Transverse colon (tissue), 4 donors: ENCODE results near the gene GSC. TPM values are rescaled to one million over a fixed set of nuclear protein-coding genes. Genes with fewer than 3 reads are reported as not detected.
"Not testable (repeated sequence)": the region's sequence is repeated elsewhere in the genome, so short reads cannot be mapped to it uniquely, and the experiment has no call there.

Experiments
- DNase-seq: peaks from one replicate; pipeline ENCODE4 v3.0.0-alpha.2; 2019
- H3K27ac ChIP-seq, 4 donors: fragments of 200-600 bp; sonication (generic); 2 replicates each; pipeline ENCODE4 v1.5.1; 2016 to 2018; ENCODE audit warnings: inconsistent platforms in 4 of 4
- H3K27me3 ChIP-seq: fragments of 200-600 bp; sonication (generic); 2 replicates; pipeline ENCODE4 v1.5.1; 2017; ENCODE audit warnings: inconsistent platforms
- H3K36me3 ChIP-seq, 4 donors: fragments of 200-600 bp; sonication (generic); 2 replicates each; pipeline ENCODE4 v1.5.1; 2017 to 2019; ENCODE audit warnings: inconsistent platforms in 4 of 4
- H3K4me1 ChIP-seq, 4 donors: fragments of 200-600 bp; sonication (generic); 2 replicates each; pipeline ENCODE4 v1.5.1; 2017 to 2020; ENCODE audit warnings: inconsistent platforms in 4 of 4
- H3K4me3 ChIP-seq, 4 donors: fragments of 200-600 bp; sonication (generic); 1 replicate in 1 of 4; 2 replicates in 3 of 4; pipeline versions ENCODE4 v1.5.1 to v1.6.1; 2017 to 2019; ENCODE audit warnings: inconsistent platforms in 4 of 4
- H3K9me3 ChIP-seq, 2 donors: fragments of 200-600 bp; sonication (generic); 2 replicates each; pipeline ENCODE4 v1.5.1; 2017 to 2019; ENCODE audit warnings: inconsistent platforms in 2 of 2
- CTCF ChIP-seq, 5 experiments: fragments of 200-600 bp in 3 of 5; fragments of 450-650 bp in 2 of 5; sonication (generic) in 3 of 5; IDR thresholded peaks; 1 replicate in 2 of 5; 2 replicates in 3 of 5; pipeline ENCODE4 v1.5.1; 2016 to 2017; ENCODE audit warnings: antibody characterized with exemption in 5 of 5, inconsistent platforms in 3 of 5, mild to moderate bottlenecking in 2 of 5, moderate library complexity in 1 of 5
- EP300 ChIP-seq: sonication (generic); formaldehyde crosslinking; IDR thresholded peaks from one replicate; pipeline ENCODE4 v1.6.1; 2017; ENCODE audit warnings: antibody characterized with exemption, low read depth
- POLR2A ChIP-seq: fragments of 450-650 bp; IDR thresholded peaks from one replicate; pipeline ENCODE4 v1.6.1; 2016; ENCODE audit warnings: antibody characterized with exemption, mild to moderate bottlenecking, moderate library complexity
- POLR2AphosphoS5 ChIP-seq, 3 donors: sonication (generic); formaldehyde crosslinking; IDR thresholded peaks; one replicate each; pipeline ENCODE4 v1.6.1; 2016; ENCODE audit warnings: antibody characterized with exemption in 3 of 3
- WGBS, 2 donors: methylation state at CpG; one replicate each; pipeline ENCODE4 v1.1.5; 2018; ENCODE audit warnings: low coverage in 1 of 2; 5-methylcytosine and 5-hydroxymethylcytosine counted together
- in situ Hi-C, 4 donors: fragments of 200-750 bp; cut with MboI; loops; one replicate each; pipeline versions ENCODE4 v1.15.0 to v1.15.1; 2017; ENCODE audit warnings: low sequenced_read_pairs in 3 of 4, low pct_ligation_motif_present in 1 of 4, low pct_unique_long_range_greater_than_20kb in 1 of 4
- intact Hi-C: fragments of 100-400 bp; cut with DNase I; formaldehyde crosslinking; loops from one replicate; pipeline ENCODE4 v1.15.1; 2023; ENCODE audit warnings: low total_unique reads
- total RNA-seq, 4 donors: library from RNA; depleted of rRNA; stranded (reverse); fragments of >200 nt; gene quantifications; one replicate each; pipeline ENCODE4 v1.1.0, GENCODE V29; 2016

Gene GSC
- total RNA-seq, 4 donors from 2014 or later, result 0.32 TPM; not detected in 3

- H3K27ac ChIP-seq, result no peak overlapping the region
- H3K9me3 ChIP-seq, result no peaks in the 10 kb centered on the region
- intact Hi-C loops, result no loop called here
- no peaks in the 10 kb centered on the region for H3K27me3 ChIP-seq
- no peak for TF ChIP-seq POLR2AphosphoS5 (IDR thresholded peaks at IDR 0.05)
- no peak for TF ChIP-seq POLR2A
- TF ChIP-seq CTCF (IDR thresholded peaks at IDR 0.05), result no peak
- TF ChIP-seq EP300, result no peak
- in situ Hi-C loops, result no loop called here
- DNase-seq, result no peak
- no peak overlapping the region for H3K4me3 ChIP-seq
- whole genome bisulfite sequencing, 2 donors, result 52% methylated on average over 3 of the region's 3 CpGs
- H3K4me1 ChIP-seq, result no peaks in the 10 kb centered on the region
- H3K36me3 ChIP-seq, result no peaks in the 10 kb centered on the region
Observed at GRCh38 chr14:94728950-94729349, 41.0 kb downstream of the GSC start.

- H3K36me3 ChIP-seq, H3K4me1 ChIP-seq, H3K27ac ChIP-seq, H3K27me3 ChIP-seq, H3K9me3 ChIP-seq, in situ Hi-C loops, H3K4me3 ChIP-seq, DNase-seq, intact Hi-C loops: not testable (repeated sequence)
- 95 to 100% methylated on average over 1 to 5 of the region's 5 CpGs for WGBS, 2 donors
Observed at GRCh38 chr14:94728440-94728839, 41.5 kb downstream of the GSC start.

GRCh38 chr14:94726649-94727048 lies 43.3 kb downstream of the GSC start:
- intact Hi-C loops, H3K36me3 ChIP-seq, in situ Hi-C loops, H3K4me1 ChIP-seq, H3K9me3 ChIP-seq, H3K27me3 ChIP-seq, DNase-seq, H3K4me3 ChIP-seq, H3K27ac ChIP-seq: not testable (repeated sequence)
- WGBS, 2 donors, result 95% methylated on average over 8 of the region's 8 CpGs; no CpG with 5 or more reads in 1 of the 2 donors

GRCh38 chr14:94724993-94725392 lies 44.9 kb downstream of the GSC start:
- in situ Hi-C loops, result no loop called here
- H3K27me3 ChIP-seq, result no peaks in the 10 kb centered on the region
- H3K4me3 ChIP-seq, result no peak overlapping the region
- no peaks in the 10 kb centered on the region for H3K9me3 ChIP-seq
- intact Hi-C loops, result no loop called here
- no peak for DNase-seq
- no peaks in the 10 kb centered on the region for H3K4me1 ChIP-seq
- TF ChIP-seq POLR2AphosphoS5 (IDR thresholded peaks at IDR 0.05) (no peak), POLR2A (no peak), EP300 (no peak), CTCF (IDR thresholded peaks at IDR 0.05) (no peak)
- H3K36me3 ChIP-seq, result no peaks in the 10 kb centered on the region
- H3K27ac ChIP-seq, result no peak overlapping the region
- 64 to 81% methylated on average over 2 of the region's 2 CpGs for whole genome bisulfite sequencing, 2 donors

GRCh38 chr14:94722397-94722796 lies 47.5 kb downstream of the GSC start:
- Histone ChIP-seq H3K36me3 (no peaks in the 10 kb centered on the region), H3K9me3 (no peaks in the 10 kb centered on the region), H3K4me1 (no peaks in the 10 kb centered on the region), H3K27me3 (no peaks in the 10 kb centered on the region), H3K27ac (no peak overlapping the region), H3K4me3 (no peak overlapping the region)
- TF ChIP-seq CTCF (IDR thresholded peaks at IDR 0.05) (no peak), POLR2A (no peak), POLR2AphosphoS5 (IDR thresholded peaks at IDR 0.05) (no peak)
- 54 to 82% methylated on average over 4 of the region's 4 CpGs for WGBS, 2 donors
- no peak for DNase-seq
- intact Hi-C loops (no loop called here), in situ Hi-C loops (no loop called here)

Other genes starting within 250 kb of the GSC start
- gene SERPINA4, start 208.7 kb downstream of the GSC start, total RNA-seq, result not detected
- 10 to 100 TPM in 1 of 4 donors, 1 to 10 TPM in 1, under 1 TPM in 1, not detected in 1; 0.32 to 37.6 (median 1.5) TPM for gene SERPINA5, start 188.7 kb downstream of the GSC start, total RNA-seq
- gene SERPINA3, start 157.7 kb downstream of the GSC start, total RNA-seq, result 10 to 100 TPM; 16.0 to 72.7 (median 22.6) TPM